ENCODE results near the gene NTN1.
"Not testable (repeated sequence)": the region's sequence is repeated elsewhere in the genome, so short reads cannot be mapped to it uniquely, and the experiment has no call there.

NTN1 gene

GRCh38 chr17:8986295-8986694 lies 35.0 kb upstream of the NTN1 start:
- H3K4me3 ChIP-seq (ENCODE audit: control insufficient read depth, low read depth, low read length) = no peak overlapping the region
- TF ChIP-seq, protein P1, sequence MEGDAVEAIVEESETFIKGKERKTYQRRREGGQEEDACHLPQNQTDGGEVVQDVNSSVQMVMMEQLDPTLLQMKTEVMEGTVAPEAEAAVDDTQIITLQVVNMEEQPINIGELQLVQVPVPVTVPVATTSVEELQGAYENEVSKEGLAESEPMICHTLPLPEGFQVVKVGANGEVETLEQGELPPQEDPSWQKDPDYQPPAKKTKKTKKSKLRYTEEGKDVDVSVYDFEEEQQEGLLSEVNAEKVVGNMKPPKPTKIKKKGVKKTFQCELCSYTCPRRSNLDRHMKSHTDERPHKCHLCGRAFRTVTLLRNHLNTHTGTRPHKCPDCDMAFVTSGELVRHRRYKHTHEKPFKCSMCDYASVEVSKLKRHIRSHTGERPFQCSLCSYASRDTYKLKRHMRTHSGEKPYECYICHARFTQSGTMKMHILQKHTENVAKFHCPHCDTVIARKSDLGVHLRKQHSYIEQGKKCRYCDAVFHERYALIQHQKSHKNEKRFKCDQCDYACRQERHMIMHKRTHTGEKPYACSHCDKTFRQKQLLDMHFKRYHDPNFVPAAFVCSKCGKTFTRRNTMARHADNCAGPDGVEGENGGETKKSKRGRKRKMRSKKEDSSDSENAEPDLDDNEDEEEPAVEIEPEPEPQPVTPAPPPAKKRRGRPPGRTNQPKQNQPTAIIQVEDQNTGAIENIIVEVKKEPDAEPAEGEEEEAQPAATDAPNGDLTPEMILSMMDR (IDR thresholded peaks at IDR 0.05; ENCODE audit: control insufficient read depth, insufficient read depth, low read depth, low read length, missing control alignments) = no peak
- DNase-seq (ENCODE audit: low read depth) = no peak

- not testable (repeated sequence) for H3K4me3 ChIP-seq (ENCODE audit: control insufficient read depth, low read depth, low read length)
These were observed 32.9 kb upstream of the NTN1 start for GRCh38 chr17:8988263-8988935.

GRCh38 chr17:8991514-8992285 lies 29.6 kb upstream of the NTN1 start:
- DNase-seq (ENCODE audit: low read depth) = no peak
- TF ChIP-seq, protein P1 (IDR thresholded peaks at IDR 0.05; ENCODE audit: control insufficient read depth, insufficient read depth, low read depth, low read length, missing control alignments) = peak; percentile 83

More at GRCh38 chr17:8988263-8988935, 32.9 kb upstream of the NTN1 start:
- DNase-seq (ENCODE audit: low read depth) = not testable (repeated sequence)

GRCh38 chr17:8994319-8994718 lies 27.0 kb upstream of the NTN1 start:
- no peak for DNase-seq (ENCODE audit: low read depth)
- TF ChIP-seq, protein P1 (IDR thresholded peaks at IDR 0.05; ENCODE audit: control insufficient read depth, insufficient read depth, low read depth, low read length, missing control alignments) = peak; percentile 97
- no peak overlapping the region for H3K4me3 ChIP-seq (ENCODE audit: control insufficient read depth, low read depth, low read length)

More at GRCh38 chr17:8991514-8992285, 29.6 kb upstream of the NTN1 start:
- no peak overlapping the region for H3K4me3 ChIP-seq (ENCODE audit: control insufficient read depth, low read depth, low read length)

GRCh38 chr17:8995711-8996110 lies 25.6 kb upstream of the NTN1 start:
- no peak overlapping the region for H3K4me3 ChIP-seq (ENCODE audit: control insufficient read depth, low read depth, low read length)
- DNase-seq (ENCODE audit: low read depth) = no peak
- TF ChIP-seq, protein P1 (IDR thresholded peaks at IDR 0.05; ENCODE audit: control insufficient read depth, insufficient read depth, low read depth, low read length, missing control alignments) = no peak

DNA sequence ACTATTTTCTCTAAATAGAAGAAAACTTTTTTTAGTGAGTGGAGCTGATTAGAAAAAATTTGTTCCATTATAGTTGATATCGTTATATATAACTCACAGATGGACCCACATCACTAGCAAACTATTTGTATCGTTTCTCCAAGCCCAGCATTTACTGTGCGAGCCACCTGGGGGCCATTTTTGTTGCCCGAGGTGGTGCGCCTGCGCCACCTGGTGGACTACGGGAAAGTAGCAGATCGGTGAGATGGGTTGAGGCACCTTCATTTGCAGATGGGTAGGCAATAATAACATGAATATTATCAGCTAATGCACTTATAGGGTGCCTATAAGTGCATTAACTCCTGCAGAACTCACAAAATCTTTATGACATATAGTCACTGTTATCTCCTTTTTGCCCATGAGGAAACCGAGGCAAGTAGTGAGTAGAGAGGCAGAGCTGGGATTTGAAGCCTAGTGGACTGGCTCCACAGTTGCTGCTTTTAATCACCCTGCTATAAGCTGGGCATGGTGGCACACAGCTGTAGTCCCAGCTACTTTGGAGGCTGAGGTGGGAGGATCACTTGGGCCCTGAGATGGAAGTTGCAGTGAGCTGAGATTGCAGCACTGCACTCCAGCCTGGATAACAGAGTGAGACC lies 23.2 kb upstream of the NTN1 start:
- H3K4me3 ChIP-seq (ENCODE audit: control insufficient read depth, low read depth, low read length) = no peak overlapping the region
- TF ChIP-seq, protein P1 (IDR thresholded peaks at IDR 0.05; ENCODE audit: control insufficient read depth, insufficient read depth, low read depth, low read length, missing control alignments) = peak; percentile 93
- no peak for DNase-seq (ENCODE audit: low read depth)

DNA sequence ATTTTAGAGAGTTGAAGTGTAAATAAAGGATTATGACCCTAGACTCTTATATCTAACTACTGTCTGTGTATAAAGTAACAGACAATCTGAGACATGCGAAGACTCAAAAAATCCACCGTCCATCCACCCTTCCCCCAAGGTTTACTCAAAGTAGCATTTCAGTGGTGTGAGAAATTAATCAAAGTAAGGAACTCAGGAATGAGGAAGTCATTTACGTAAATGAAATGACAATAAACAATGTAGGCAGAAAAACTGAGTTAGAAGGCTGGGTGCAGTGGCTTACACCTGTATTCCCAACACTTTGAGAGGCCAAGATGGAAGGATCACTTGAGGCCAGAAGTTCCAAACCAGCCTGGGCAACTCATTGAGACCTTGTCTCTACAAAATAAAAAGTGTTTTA lies 19.8 kb upstream of the NTN1 start:
- TF ChIP-seq, protein P1 (IDR thresholded peaks at IDR 0.05; ENCODE audit: control insufficient read depth, insufficient read depth, low read depth, low read length, missing control alignments) = no peak
- H3K4me3 ChIP-seq (ENCODE audit: control insufficient read depth, low read depth, low read length) = no peak overlapping the region
- no peak for DNase-seq (ENCODE audit: low read depth)
